ENCODE measurements around the gene MAGEA9B. TPM values are rescaled to one million over a fixed set of nuclear protein-coding genes. Genes with fewer than 3 reads are reported as not detected.

MAGEA9B gene
- not detected for total RNA-seq

GRCh38 chrX:149587359-149587758 lies at the start of gene MAGEA9B:
Gene MAGEA9B (minus strand): TSS chrX:149587459. CDS start chrX:149583179, 4,280 bp downstream.

GRCh38 chrX:149631234-149632165 lies 44.2 kb upstream of the MAGEA9B start, which contains the start of gene TMEM185A:
Gene TMEM185A (minus strand): TSS chrX:149631792. CDS start chrX:149631580, 212 bp downstream.

GRCh38 chrX:149595214-149595613 lies 8.0 kb upstream of the MAGEA9B start, which contains the start of gene HSFX2:
Gene HSFX2 (minus strand): TSS chrX:149595314. CDS start chrX:149594700, 614 bp downstream.

GRCh38 chrX:149549701-149550100 lies 37.6 kb downstream of the MAGEA9B start, which contains the start of gene HSFX3:
Gene HSFX3 (minus strand): TSS chrX:149549924. CDS start chrX:149549852, 72 bp downstream.

GRCh38 chrX:149540621-149541520 lies 46.4 kb downstream of the MAGEA9B start, which contains the start of gene EOLA1:
Gene EOLA1 (plus strand): TSS chrX:149541012. CDS start chrX:149545631, 4,619 bp downstream.

Other genes with a start within 250 kb of the MAGEA9B start
- 40.8 TPM for gene IDS, start 82.2 kb downstream of the MAGEA9B start, total RNA-seq
- gene EOLA1, start 46.4 kb downstream of the MAGEA9B start, total RNA-seq = 14.9 TPM
- not detected for gene HSFX3, start 37.5 kb downstream of the MAGEA9B start, total RNA-seq
- gene HSFX2, start 7.9 kb upstream of the MAGEA9B start, total RNA-seq = 1.2 TPM
- gene TMEM185A, start 44.3 kb upstream of the MAGEA9B start, total RNA-seq = 35.7 TPM
- not detected for gene MAGEA11, start 124.6 kb upstream of the MAGEA9B start, total RNA-seq
- gene HSFX1, start 186.6 kb upstream of the MAGEA9B start, total RNA-seq = 1.7 TPM
- gene MAGEA9, start 194.5 kb upstream of the MAGEA9B start, total RNA-seq = not detected